ENCODE measurements around the gene PLIN1. TPM values are rescaled to one million over a fixed set of nuclear protein-coding genes. Genes with fewer than 3 reads are reported as not detected.

Gene PLIN1
- total RNA-seq, 1 donor: under 0.01 TPM

DNA sequence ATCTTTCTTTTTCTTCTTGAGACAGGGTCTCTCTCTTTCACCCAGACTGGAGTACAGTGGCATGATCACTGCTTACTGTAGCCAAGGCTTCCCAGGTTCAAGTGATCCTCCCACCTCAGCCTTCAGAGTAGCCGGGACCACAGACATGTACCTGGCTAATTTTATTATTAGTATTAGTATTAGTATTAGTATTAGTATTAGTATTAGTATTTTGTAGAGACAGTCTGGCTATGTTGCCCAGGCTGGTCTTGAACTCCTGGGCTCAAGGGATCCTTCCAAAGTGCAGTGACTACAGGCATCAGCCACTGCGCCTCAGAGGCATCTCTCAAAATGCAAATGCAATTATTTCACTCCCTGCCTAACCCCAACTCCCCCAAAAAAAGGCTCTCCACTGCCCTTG is 25.6 kb downstream of the PLIN1 start:
- no peak overlapping the region for H3K4me3 ChIP-seq (ENCODE audit: insufficient read depth, low read length)
- TF ChIP-seq CTCF (IDR thresholded peaks at IDR 0.05; ENCODE audit: extremely low read depth, low read depth, low read length): no peak
- H3K9me3 ChIP-seq (ENCODE audit: low read depth, low read length): no peaks in the 10 kb centered on the region
- H3K4me2 ChIP-seq (ENCODE audit: insufficient read depth, low read length): no peak overlapping the region
- no peaks in the 10 kb centered on the region for H3K27me3 ChIP-seq (ENCODE audit: insufficient read depth, low read length)
- H4K20me1 ChIP-seq (ENCODE audit: insufficient read depth, low read length): peaks cover 27% of the 10 kb centered on the region
- H3K36me3 ChIP-seq (ENCODE audit: insufficient read depth, low read length): peaks cover 23% of the 10 kb centered on the region
- no peak overlapping the region for H3K27ac ChIP-seq (ENCODE audit: low read depth, low read length)
- peaks cover 31% of the 10 kb centered on the region for H3K79me2 ChIP-seq (ENCODE audit: insufficient read depth, low read length)
- H3K4me1 ChIP-seq (ENCODE audit: insufficient read depth, low read length): peaks cover 17% of the 10 kb centered on the region
- H2AFZ ChIP-seq (ENCODE audit: low read length): no peak overlapping the region
- peak; percentile 54 for DNase-seq (ENCODE audit: insufficient read length, low spot score, missing footprints)

DNA sequence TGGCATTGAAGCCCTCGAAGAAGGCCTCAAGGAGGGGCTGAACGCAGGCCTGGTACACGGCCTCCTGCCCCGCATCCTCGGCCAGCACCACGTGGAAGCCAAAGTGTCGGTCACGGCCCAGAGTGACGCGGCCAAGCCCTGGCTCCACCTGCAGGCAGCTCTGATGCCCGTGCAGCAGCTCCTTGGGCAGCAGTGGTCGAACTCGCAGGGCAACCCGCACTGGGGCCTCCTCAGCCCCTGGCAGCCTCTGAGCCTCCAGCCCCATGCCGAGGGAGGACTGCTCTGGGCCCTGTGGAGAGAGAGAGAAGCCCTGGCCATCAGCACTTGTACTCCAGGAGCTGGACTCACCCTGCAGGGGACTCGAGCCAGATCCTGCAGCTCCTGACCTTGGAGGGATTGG is 26.5 kb downstream of the PLIN1 start:
- H3K27me3 ChIP-seq (ENCODE audit: insufficient read depth, low read length): no peaks in the 10 kb centered on the region
- TF ChIP-seq CTCF (IDR thresholded peaks at IDR 0.05; ENCODE audit: extremely low read depth, low read depth, low read length): no peak
- DNase-seq (ENCODE audit: insufficient read length, low spot score, missing footprints): peak; percentile 78
- no peak overlapping the region for H3K4me3 ChIP-seq (ENCODE audit: insufficient read depth, low read length)
- peaks cover 17% of the 10 kb centered on the region for H3K4me1 ChIP-seq (ENCODE audit: insufficient read depth, low read length)
- H4K20me1 ChIP-seq (ENCODE audit: insufficient read depth, low read length): peaks cover 27% of the 10 kb centered on the region
- H3K27ac ChIP-seq (ENCODE audit: low read depth, low read length): no peak overlapping the region
- H3K4me2 ChIP-seq (ENCODE audit: insufficient read depth, low read length): no peak overlapping the region
- no peaks in the 10 kb centered on the region for H3K9me3 ChIP-seq (ENCODE audit: low read depth, low read length)
- peaks cover 31% of the 10 kb centered on the region for H3K79me2 ChIP-seq (ENCODE audit: insufficient read depth, low read length)
- H2AFZ ChIP-seq (ENCODE audit: low read length): no peak overlapping the region
- H3K36me3 ChIP-seq (ENCODE audit: insufficient read depth, low read length): peaks cover 26% of the 10 kb centered on the region

GRCh38 chr15:89652131-89652530 is 27.0 kb downstream of the PLIN1 start:
- Histone ChIP-seq H3K4me1 (ENCODE audit: insufficient read depth, low read length) (peaks cover 17% of the 10 kb centered on the region), H3K27ac (ENCODE audit: low read depth, low read length) (no peak overlapping the region), H3K9me3 (ENCODE audit: low read depth, low read length) (no peaks in the 10 kb centered on the region), H4K20me1 (ENCODE audit: insufficient read depth, low read length) (peaks cover 31% of the 10 kb centered on the region), H3K4me3 (ENCODE audit: insufficient read depth, low read length) (no peak overlapping the region), H3K4me2 (ENCODE audit: insufficient read depth, low read length) (no peak overlapping the region), H3K27me3 (ENCODE audit: insufficient read depth, low read length) (no peaks in the 10 kb centered on the region), H3K79me2 (ENCODE audit: insufficient read depth, low read length) (peaks cover 31% of the 10 kb centered on the region), H2AFZ (ENCODE audit: low read length) (no peak overlapping the region), H3K36me3 (ENCODE audit: insufficient read depth, low read length) (peaks cover 30% of the 10 kb centered on the region)
- DNase-seq (ENCODE audit: insufficient read length, low spot score, missing footprints): peak; percentile 45
- TF ChIP-seq CTCF (IDR thresholded peaks at IDR 0.05; ENCODE audit: extremely low read depth, low read depth, low read length): no peak

- peaks cover 3% of the 10 kb centered on the region for H3K4me1 ChIP-seq (ENCODE audit: insufficient read depth, low read length)
- no peak overlapping the region for H2AFZ ChIP-seq (ENCODE audit: low read length)
- H4K20me1 ChIP-seq (ENCODE audit: insufficient read depth, low read length): peaks cover 31% of the 10 kb centered on the region
- H3K4me2 ChIP-seq (ENCODE audit: insufficient read depth, low read length): no peak overlapping the region
- peak; percentile 64 for DNase-seq (ENCODE audit: insufficient read length, low spot score, missing footprints)
- no peak for TF ChIP-seq CTCF (IDR thresholded peaks at IDR 0.05; ENCODE audit: extremely low read depth, low read depth, low read length)
- H3K9me3 ChIP-seq (ENCODE audit: low read depth, low read length): no peaks in the 10 kb centered on the region
- H3K79me2 ChIP-seq (ENCODE audit: insufficient read depth, low read length): peaks cover 31% of the 10 kb centered on the region
- H3K4me3 ChIP-seq (ENCODE audit: insufficient read depth, low read length): no peak overlapping the region
- H3K36me3 ChIP-seq (ENCODE audit: insufficient read depth, low read length): peaks cover 48% of the 10 kb centered on the region
- H3K27ac ChIP-seq (ENCODE audit: low read depth, low read length): no peak overlapping the region
- no peaks in the 10 kb centered on the region for H3K27me3 ChIP-seq (ENCODE audit: insufficient read depth, low read length)
These were observed 29.5 kb downstream of the PLIN1 start for GRCh38 chr15:89649716-89650115.

Data from osteoblast (primary cell).